ES-I3 (cell line): Measurements from ENCODE around the gene WDR59.
"Not testable (repeated sequence)": the region's sequence is repeated elsewhere in the genome, so short reads cannot be mapped to it uniquely, and the experiment has no call there.

Experiments used
- H3K36me3 ChIP-seq: 2 replicates; pipeline ENCODE4 v1.6.1; 2013; ENCODE audit warnings: mild to moderate bottlenecking, low read length, control low read depth, moderate library complexity; ENCODE audit not compliant: insufficient read depth
- H3K4me1 ChIP-seq: 2 replicates; pipeline ENCODE4 v1.6.1; 2013; ENCODE audit warnings: mild to moderate bottlenecking, control low read depth, low read length; ENCODE audit not compliant: insufficient read depth
- H3K9ac ChIP-seq: 2 replicates; pipeline ENCODE4 v1.6.1; 2013; ENCODE audit warnings: low read depth, mild to moderate bottlenecking, low read length, moderate library complexity
- H3K9me3 ChIP-seq: 2 replicates; pipeline ENCODE4 v1.6.1; 2013; ENCODE audit warnings: mild to moderate bottlenecking, low read length, moderate library complexity; ENCODE audit not compliant: control insufficient read depth, insufficient read depth

The WDR59 gene

DNA sequence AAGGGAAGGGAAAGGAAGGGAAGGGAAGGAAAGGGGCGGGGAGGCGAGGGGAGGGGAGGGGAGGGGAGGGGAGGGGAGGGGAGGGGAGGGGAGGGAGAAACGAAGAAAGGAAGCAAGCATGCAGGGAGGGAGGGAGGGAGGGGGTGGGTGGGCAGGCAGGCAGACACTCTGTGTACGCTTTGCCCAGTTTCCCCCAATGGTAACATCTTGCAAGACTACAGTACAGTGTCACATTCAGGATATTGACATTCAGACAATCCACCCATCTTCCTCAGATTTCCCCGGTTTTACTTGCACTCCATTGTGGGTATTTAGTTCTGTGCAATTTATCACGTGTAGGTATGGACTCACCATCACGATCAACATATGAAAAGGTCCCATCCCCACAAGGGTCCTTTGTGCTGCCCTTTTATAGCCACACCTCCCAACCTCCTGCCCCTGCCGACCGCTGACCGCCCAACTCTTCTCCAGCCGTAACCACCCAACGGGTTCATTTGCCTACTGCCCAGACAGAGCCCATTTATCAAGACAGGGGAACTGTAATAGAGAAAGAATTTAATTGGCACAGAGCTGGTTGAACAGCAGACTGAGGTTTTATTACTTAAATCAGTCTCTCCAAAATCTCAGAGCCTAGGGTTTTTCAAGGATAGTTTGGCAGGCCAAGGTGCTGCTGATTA, 118.9 kb downstream of the WDR59 start:
- Histone ChIP-seq H3K9ac (peak overlapping the region; percentile 24; the same call in 1 of the 2 replicates), H3K9me3 (no peaks in the 10 kb centered on the region), H3K36me3 (no peaks in the 10 kb centered on the region), H3K4me1 (peaks cover 20% of the 10 kb centered on the region)

DNA sequence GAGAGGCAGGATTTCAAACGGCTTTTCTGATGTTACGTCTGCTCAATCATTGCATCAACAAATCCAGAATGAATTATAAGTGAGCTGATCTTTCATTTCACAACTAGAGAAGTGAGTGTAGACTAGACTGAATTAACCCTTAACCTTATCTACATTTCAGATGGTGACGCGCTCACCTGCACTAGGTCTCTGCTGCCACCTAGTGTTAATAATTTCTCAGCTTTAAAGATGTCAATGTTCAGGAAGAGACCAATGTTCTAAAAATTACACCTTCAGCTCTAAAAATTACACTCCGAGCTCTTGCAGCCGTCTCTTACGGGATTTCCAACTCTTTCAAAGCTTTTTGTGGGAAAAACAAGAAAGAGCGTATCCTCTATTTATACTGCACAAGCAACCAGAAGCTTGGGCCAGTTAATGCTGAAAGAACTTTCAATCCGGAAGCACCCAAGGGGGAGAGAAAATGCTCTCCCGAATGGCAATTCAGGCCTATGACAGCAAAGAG, 122.1 kb downstream of the WDR59 start:
- H3K9me3 ChIP-seq = no peaks in the 10 kb centered on the region
- no peak overlapping the region for H3K9ac ChIP-seq
- no peaks in the 10 kb centered on the region for H3K36me3 ChIP-seq
- H3K4me1 ChIP-seq = peaks cover 15% of the 10 kb centered on the region

DNA sequence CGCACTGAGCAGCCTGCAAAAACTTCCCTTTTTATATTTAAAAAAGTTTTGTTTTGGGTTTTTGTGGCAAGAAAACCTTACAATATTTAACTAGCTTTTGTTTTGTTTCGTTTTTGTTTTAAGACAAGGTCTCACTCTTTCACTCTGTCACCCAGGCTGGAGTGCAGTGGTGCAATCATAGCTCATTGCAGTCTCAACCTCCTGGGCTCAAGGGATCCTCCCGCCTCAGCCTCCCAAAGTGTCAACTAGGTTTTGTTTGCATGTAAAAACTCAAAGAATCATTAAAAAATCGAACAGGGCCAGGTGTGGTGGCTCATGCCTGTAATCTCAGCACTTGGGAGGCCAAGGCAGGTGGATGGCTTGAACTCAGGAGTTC, 132.4 kb downstream of the WDR59 start:
- 0 out of 2 replicates have a peak, but pooled peaks cover 3% of the 10 kb centered on the region for H3K4me1 ChIP-seq
- no peaks in the 10 kb centered on the region for H3K9me3 ChIP-seq
- H3K36me3 ChIP-seq = no peaks in the 10 kb centered on the region
- H3K9ac ChIP-seq = no peak overlapping the region

DNA sequence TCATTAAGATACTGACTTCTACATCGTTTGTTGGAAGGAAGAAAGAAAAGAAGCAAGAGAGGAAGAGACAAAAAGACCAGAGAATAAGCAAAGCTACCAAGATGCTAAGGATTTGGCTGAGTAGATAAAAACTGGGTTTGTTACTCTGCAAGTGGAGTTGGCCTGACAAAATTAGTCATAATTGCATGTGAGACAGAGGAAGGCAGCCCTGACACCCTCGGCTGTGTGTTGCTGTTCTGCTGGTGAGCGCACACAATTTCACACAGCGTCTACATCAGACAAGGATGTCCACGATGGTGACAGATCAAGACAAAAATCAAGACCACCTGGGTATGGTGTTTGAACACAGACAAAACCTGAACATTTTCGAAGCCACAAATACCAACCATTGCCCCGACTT, 134.9 kb downstream of the WDR59 start:
- Histone ChIP-seq H3K36me3 (no peaks in the 10 kb centered on the region), H3K9me3 (no peaks in the 10 kb centered on the region), H3K4me1 (no peaks in the 10 kb centered on the region), H3K9ac (no peak overlapping the region)

DNA sequence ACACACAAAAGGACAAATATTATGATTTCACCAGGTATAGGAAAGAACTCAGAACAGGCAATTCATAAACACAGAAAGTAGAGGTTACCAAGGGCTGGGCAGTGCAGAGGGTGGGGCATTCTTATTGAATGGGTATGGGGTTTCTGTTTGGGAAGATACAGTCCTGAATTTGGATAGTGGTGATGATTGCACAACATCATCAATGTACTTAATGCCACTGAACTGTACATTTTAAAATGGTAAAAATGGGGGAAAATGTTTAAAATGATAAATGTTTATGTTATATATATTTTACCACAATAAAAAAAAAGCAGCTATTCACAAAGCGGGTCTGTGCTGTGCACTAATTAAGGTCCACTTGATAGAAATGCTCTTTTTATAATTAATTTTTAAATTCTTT, 137.7 kb downstream of the WDR59 start:
- Histone ChIP-seq H3K9ac (no peak overlapping the region), H3K36me3 (no peaks in the 10 kb centered on the region), H3K4me1 (peaks cover 5% of the 10 kb centered on the region; the same call in 1 of the 2 replicates), H3K9me3 (no peaks in the 10 kb centered on the region)

DNA sequence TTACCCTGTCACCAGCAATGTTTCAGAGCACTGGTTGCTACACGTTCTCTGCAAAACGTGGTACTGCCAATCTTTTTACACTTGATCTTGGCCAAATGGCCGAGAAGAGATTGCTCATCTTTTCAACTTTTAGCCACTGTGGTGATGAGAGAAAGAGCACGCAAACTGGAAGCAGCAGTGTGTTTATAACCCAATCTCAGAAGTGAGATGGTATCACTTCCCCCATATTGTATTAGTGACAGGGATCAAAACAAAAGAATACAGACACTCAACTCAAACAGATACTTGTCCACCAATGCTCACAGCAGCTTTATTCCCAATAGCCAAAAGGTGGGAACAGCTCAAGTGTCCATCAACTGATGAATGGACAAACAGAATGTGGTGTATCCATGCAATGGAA, 138.2 kb downstream of the WDR59 start:
- Histone ChIP-seq H3K9ac (no peak overlapping the region), H3K9me3 (no peaks in the 10 kb centered on the region), H3K36me3 (no peaks in the 10 kb centered on the region), H3K4me1 (peaks cover 5% of the 10 kb centered on the region; the same call in 1 of the 2 replicates)

DNA sequence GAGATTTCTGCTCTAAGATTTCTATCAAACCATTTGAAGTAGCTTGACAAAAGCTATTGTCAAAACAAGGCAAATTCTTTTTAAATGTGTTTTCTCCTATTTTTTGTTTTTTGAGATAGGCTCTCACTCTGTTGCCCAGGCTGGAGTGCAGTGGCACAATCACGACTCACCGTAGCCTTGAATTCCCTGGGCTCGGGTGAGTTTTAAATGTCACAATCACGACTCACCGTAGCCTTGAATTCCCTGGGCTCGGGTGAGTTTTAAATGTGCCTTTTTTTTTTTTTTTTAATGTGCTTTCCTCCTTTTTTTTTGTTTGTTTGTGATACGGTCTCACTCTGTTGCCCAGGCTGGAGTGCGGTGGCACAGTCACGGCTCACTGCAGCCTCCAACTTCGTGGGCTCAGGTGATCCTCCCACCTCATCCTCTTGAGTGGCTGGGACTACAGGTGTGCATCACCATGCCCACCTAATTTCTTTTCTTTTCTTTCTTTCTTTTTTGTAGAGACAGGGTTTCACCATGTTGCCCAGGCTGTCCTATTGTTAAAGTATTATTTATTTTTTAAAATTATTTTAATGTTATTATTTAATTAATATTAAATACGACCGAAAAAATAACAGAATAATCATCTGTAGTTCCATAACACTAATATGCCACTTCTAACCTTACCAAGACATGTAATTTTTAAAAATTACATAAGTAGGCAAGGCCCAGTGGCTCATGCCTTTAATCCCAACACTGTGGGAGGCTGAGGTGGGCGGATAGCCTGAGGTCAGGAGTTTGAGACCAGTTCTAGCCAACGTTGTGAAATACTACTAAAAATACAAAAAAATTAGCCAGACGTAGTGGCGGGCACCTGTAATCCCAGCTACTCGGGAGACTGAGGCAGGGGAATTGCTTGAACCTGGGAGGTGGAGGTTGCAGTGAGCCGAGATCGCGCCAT, 140.6 kb downstream of the WDR59 start:
- H3K36me3 ChIP-seq = no peaks in the 10 kb centered on the region
- no peaks in the 10 kb centered on the region for H3K9me3 ChIP-seq
- no peak overlapping the region for H3K9ac ChIP-seq
- H3K4me1 ChIP-seq = peaks cover 5% of the 10 kb centered on the region; the same call in 1 of the 2 replicates

DNA sequence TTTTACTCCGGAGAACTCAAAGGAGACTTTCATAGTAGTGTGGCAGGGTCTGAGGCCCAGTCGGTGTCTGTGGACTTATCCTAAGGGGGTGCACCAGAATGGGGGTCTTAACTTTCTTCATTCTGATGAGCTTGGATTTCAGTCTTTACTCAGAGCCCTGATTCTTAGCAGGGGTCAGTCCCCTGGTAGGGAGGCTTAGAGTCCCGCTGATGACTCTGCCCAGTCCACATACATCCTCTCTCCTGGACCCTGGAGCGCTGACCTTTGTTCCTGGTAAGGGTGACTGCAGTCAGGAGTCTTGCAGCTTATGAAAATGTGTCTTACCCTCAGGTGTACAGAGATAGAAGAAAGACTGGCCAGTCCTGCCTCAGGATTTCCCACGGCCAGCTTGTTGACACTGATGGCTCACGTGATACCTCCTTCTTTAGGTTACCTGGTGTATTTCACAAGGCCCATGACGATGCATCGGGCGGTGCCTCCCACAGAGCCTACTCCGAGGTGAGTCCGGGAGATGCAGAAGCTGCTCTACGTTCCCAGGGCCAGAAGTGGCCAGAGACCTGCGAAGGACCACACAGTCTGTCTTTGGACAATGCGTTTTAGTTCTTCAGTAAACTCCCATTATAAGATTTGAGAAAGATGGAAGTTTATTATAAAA, 141.4 kb downstream of the WDR59 start:
- not testable (repeated sequence) for H3K9me3 ChIP-seq, H3K9ac ChIP-seq, H3K4me1 ChIP-seq, H3K36me3 ChIP-seq

DNA sequence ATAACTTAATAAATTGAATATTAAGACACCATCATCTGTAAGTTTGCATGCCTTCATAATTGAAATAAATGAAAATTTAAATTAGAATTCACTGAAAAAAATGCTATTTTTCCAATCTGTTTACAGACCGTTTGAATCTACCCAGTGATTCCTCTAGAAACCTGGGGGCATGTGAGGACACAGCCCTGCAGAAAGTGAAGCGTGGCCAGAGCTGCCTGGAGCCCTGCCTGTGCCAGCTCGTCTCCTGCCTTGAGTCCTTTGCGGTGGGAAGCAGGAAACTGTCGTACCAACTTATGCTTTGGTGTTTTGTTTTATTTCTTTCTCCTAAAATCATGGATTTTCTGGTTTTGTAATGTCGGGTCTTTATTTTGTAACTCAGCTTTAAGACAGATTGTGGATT, 142.5 kb downstream of the WDR59 start:
- H3K9me3 ChIP-seq = no peaks in the 10 kb centered on the region
- no peak overlapping the region for H3K9ac ChIP-seq
- no peaks in the 10 kb centered on the region for H3K36me3 ChIP-seq
- peaks cover 9% of the 10 kb centered on the region for H3K4me1 ChIP-seq

DNA sequence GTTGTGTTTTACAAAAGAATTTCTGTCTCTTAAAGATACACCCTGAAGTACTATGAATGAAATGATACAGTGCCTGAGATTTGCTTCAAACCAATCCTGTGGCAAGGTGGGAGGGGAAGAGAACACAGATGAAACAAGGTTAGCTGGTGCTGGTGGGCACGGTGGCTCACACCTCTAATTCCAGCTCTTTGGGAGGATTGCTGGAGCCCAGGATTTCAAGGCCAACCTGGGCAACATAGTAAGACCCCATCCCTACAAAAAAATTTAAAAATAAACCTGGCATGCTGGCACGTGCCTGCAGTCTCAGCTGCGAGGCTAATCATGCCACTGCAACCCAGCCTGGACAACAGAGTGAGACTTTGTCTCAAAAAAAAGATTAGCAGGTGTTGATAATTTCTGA, 143.0 kb downstream of the WDR59 start:
- Histone ChIP-seq H3K4me1 (peaks cover 15% of the 10 kb centered on the region), H3K36me3 (no peaks in the 10 kb centered on the region), H3K9ac (no peak overlapping the region), H3K9me3 (no peaks in the 10 kb centered on the region)

DNA sequence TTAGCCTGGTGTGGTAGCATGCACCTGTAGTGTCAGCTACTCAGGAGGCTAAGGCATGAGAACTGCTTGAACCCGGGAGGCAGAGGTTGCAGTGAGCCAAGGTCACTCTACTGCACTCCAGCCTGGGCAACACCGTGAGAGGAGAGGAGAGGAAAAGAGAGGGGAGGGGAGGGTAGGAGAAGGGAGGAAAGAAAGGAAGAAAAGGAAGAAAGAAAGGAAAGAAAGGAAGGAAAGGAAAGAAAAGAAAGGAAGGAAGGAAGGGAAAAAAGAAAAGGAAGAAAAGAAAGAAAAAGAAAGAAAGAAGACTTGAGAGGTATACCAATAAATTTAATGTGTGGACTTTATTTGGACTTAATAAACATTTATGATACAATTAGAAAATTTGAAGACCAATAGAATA, 143.5 kb downstream of the WDR59 start:
- Histone ChIP-seq H3K9me3 (no peaks in the 10 kb centered on the region), H3K9ac (no peak overlapping the region), H3K4me1 (peaks cover 16% of the 10 kb centered on the region), H3K36me3 (no peaks in the 10 kb centered on the region)

DNA sequence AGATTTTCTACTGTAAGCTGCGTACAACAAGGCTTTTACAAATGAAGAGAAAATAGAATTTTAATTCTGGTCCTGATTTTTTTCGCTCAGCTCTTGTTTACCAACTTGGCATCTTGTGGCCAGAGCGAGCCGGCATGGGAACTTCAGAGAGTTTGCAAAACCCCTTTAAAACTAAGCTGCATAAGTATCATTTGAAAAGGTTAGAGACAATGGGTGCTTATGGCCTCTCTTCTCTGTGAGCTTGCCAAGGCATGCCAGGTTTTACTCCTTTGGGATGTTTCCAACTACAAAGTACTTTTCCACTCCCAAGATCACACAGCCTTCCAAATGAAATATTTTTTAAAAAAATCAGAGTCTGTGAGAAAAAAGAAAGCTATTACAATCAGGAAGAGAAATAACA, 147.9 kb downstream of the WDR59 start:
- Histone ChIP-seq H3K9ac (no peak overlapping the region; the same call in 1 of the 2 replicates), H3K4me1 (peaks cover 12% of the 10 kb centered on the region), H3K36me3 (no peaks in the 10 kb centered on the region), H3K9me3 (no peaks in the 10 kb centered on the region)

DNA sequence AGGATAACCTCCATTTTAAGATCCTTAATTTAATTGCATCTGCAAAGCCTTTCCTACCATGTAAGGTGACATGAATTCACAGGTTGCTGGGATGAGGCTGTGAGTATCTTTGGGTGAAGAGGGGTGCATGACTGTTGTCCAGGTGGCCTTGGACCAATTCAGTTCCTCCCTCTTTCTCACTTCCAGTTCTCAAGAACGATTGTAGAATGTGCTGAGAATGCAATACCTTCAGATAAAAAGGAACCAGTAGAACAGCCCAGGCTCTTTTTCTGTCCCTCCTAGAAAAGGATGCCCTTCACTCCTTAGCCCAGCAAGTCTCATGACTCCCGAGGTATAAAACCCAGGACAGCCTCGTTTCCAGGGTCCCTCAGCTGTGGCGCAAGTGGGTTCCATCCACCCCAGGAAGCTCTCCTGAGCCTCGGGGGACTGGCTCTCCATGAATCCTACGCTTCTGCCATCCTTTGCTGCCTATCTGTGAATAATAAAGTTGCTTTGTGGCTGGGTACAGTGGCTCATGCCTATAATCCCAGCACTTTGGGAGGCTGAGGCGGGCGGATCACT, 148.7 kb downstream of the WDR59 start:
- Histone ChIP-seq H3K36me3 (no peaks in the 10 kb centered on the region; the same call in 1 of the 2 replicates), H3K9ac (no peak overlapping the region), H3K4me1 (peaks cover 12% of the 10 kb centered on the region), H3K9me3 (no peaks in the 10 kb centered on the region)

DNA sequence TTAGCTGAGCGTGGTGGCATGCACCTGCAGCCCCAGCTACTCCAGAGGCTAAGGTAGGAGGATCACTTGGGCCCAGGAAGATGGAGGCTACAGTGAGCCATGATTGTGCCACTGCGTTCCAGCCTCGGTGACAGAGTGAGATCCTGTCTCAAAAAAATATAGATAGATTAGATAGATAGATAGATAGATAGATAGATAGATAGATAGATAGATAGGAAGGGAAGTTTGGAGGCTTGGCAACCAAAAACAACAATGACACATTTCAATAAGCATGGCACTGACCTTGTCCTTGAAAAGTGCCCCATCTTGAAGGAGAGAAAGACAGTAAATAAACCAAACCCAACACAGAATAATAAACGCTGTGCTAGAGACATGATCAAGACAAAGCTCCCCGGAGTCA, 152.7 kb downstream of the WDR59 start:
- H3K4me1 ChIP-seq = peaks cover 5% of the 10 kb centered on the region
- no peak overlapping the region for H3K9ac ChIP-seq
- H3K9me3 ChIP-seq = no peaks in the 10 kb centered on the region
- H3K36me3 ChIP-seq = no peaks in the 10 kb centered on the region; the same call in 1 of the 2 replicates
